ENCODE data around the gene MTHFR. TPM values are rescaled to one million over a fixed set of nuclear protein-coding genes. Genes with fewer than 3 reads are reported as not detected.
A peak's percentile ranks its signal among the peaks of the same experiment; 100 is the strongest.

Gene MTHFR
- total RNA-seq, 4 donors from 2014 or later = 10.2 to 24.7 (median 18.1) TPM

- peaks cover 0 to 98% of the 10 kb centered on the region in 2 donors for H3K36me3 ChIP-seq
- TF ChIP-seq POLR2A (IDR thresholded peaks at IDR 0.05) (no peak), CTCF (IDR thresholded peaks at IDR 0.05 in 4 of 5, conservative IDR thresholded peaks at IDR 0.05 in 1 of 5) (no peak)
- ATAC-seq = no peak
- no peak overlapping the region for H3K27ac ChIP-seq
- in situ Hi-C loops (cut with MboI; ENCODE audit: low sequenced_read_pairs in 4 of 4) = loop anchor here (10.0 to 25.0 kb wide), 3 partner anchors 128 to 378 kb away; no protein-coding TSS in a partner anchor
- DNase-seq = no peak
- H3K9me3 ChIP-seq = no peaks in the 10 kb centered on the region
- no peak overlapping the region for H3K4me3 ChIP-seq
- H3K4me1 ChIP-seq = no peaks in the 10 kb centered on the region
- intact Hi-C loops (cut with DNase I; ENCODE audit: low total_unique reads) = no loop called here
- H3K27me3 ChIP-seq = no peaks in the 10 kb centered on the region
These were observed 28.1 kb upstream of the MTHFR start for GRCh38 chr1:11833900-11834299.

- H3K4me3 ChIP-seq = no peak overlapping the region
- H3K4me1 ChIP-seq = no peaks in the 10 kb centered on the region
- H3K9me3 ChIP-seq = no peaks in the 10 kb centered on the region
- H3K27ac ChIP-seq = peak overlapping the region in 1 of 4 donors; percentile 63
- TF ChIP-seq POLR2A (IDR thresholded peaks at IDR 0.05) (no peak), CTCF (IDR thresholded peaks at IDR 0.05 in 4 of 5, conservative IDR thresholded peaks at IDR 0.05 in 1 of 5) (no peak)
- no peak for ATAC-seq
- in situ Hi-C loops (cut with MboI; ENCODE audit: low sequenced_read_pairs in 4 of 4) (loop anchor here (10.0 to 25.0 kb wide), 3 partner anchors 129 to 379 kb away; no protein-coding TSS in a partner anchor), intact Hi-C loops (cut with DNase I; ENCODE audit: low total_unique reads) (no loop called here)
- no peak for DNase-seq
- H3K27me3 ChIP-seq = no peaks in the 10 kb centered on the region
- H3K36me3 ChIP-seq = peaks cover 0 to 100% of the 10 kb centered on the region in 2 donors
These were observed 27.7 kb upstream of the MTHFR start for GRCh38 chr1:11833497-11833896.

- peaks cover 0 to 100% of the 10 kb centered on the region in 2 donors for H3K36me3 ChIP-seq
- no peak for DNase-seq
- in situ Hi-C loops (cut with MboI; ENCODE audit: low sequenced_read_pairs in 4 of 4) (loop anchor here (10.0 to 25.0 kb wide), 3 partner anchors 130 to 380 kb away; no protein-coding TSS in a partner anchor), intact Hi-C loops (cut with DNase I; ENCODE audit: low total_unique reads) (loop anchor here (1.0 kb wide), 1 partner anchor 43 kb away; no protein-coding TSS in a partner anchor)
- peak overlapping the region in 1 of 4 donors; percentile 63 for H3K27ac ChIP-seq
- no peak overlapping the region for H3K4me3 ChIP-seq
- no peaks in the 10 kb centered on the region for H3K4me1 ChIP-seq
- no peaks in the 10 kb centered on the region for H3K9me3 ChIP-seq
- ATAC-seq = no peak
- H3K27me3 ChIP-seq = no peaks in the 10 kb centered on the region
- TF ChIP-seq CTCF (IDR thresholded peaks at IDR 0.05 in 4 of 5, conservative IDR thresholded peaks at IDR 0.05 in 1 of 5) (no peak), POLR2A (IDR thresholded peaks at IDR 0.05) (no peak)
These were observed 26.4 kb upstream of the MTHFR start for GRCh38 chr1:11831945-11832725.

GRCh38 chr1:11828511-11828910 is 22.7 kb upstream of the MTHFR start:
- H3K27me3 ChIP-seq = no peaks in the 10 kb centered on the region
- TF ChIP-seq CTCF (IDR thresholded peaks at IDR 0.05 in 4 of 5, conservative IDR thresholded peaks at IDR 0.05 in 1 of 5) (no peak), POLR2A (IDR thresholded peaks at IDR 0.05) (no peak)
- H3K4me1 ChIP-seq = no peaks in the 10 kb centered on the region
- in situ Hi-C loops (cut with MboI; ENCODE audit: low sequenced_read_pairs in 4 of 4) (loop anchor here in 3 of 4 donors (25.0 kb wide), 2 partner anchors 134 to 384 kb away; no protein-coding TSS in a partner anchor), intact Hi-C loops (cut with DNase I; ENCODE audit: low total_unique reads) (no loop called here)
- H3K9me3 ChIP-seq = no peaks in the 10 kb centered on the region
- H3K4me3 ChIP-seq = no peak overlapping the region
- peaks cover 0 to 100% of the 10 kb centered on the region in 2 donors for H3K36me3 ChIP-seq
- ATAC-seq (no peak), DNase-seq (no peak)
- H3K27ac ChIP-seq = no peak overlapping the region

Data from gastrocnemius medialis (tissue), 4 donors.